HFFc6 (cell line): Measurements from ENCODE around the gene LHX8. TPM values are rescaled to one million over a fixed set of nuclear protein-coding genes. Genes with fewer than 3 reads are reported as not detected.
A peak's percentile ranks its signal among the peaks of the same experiment; 100 is the strongest.
"Not testable (repeated sequence)": the region's sequence is repeated elsewhere in the genome, so short reads cannot be mapped to it uniquely, and the experiment has no call there.

ENCODE experiments used
- DNase-seq: peaks from one replicate; pipeline ENCODE4 v3.0.0-alpha.2; 2018
- H3K27ac Mint-ChIP-seq: 2 replicates; pipeline ENCODE4 v1.8.0; 2020; ENCODE audit warnings: mild to moderate bottlenecking, mixed read lengths
- H3K27me3 Mint-ChIP-seq: 2 replicates; pipeline ENCODE4 v1.8.0; 2021; ENCODE audit warnings: mild to moderate bottlenecking, moderate library complexity, mixed read lengths; ENCODE audit not compliant: insufficient read depth
- H3K36me3 Mint-ChIP-seq: 2 replicates; pipeline ENCODE4 v1.8.0; 2021; ENCODE audit warnings: low read depth, mixed read lengths
- H3K4me1 Mint-ChIP-seq: 2 replicates; pipeline ENCODE4 v1.8.0; 2020; ENCODE audit warnings: low read depth, mixed read lengths
- H3K4me3 Mint-ChIP-seq: 2 replicates; pipeline ENCODE4 v1.8.0; 2020; ENCODE audit warnings: mild to moderate bottlenecking, moderate library complexity, mixed read lengths
- H3K9me3 Mint-ChIP-seq: 2 replicates; pipeline ENCODE4 v1.8.0; 2020; ENCODE audit warnings: mild to moderate bottlenecking, mixed read lengths
- total RNA-seq, 6 experiments: library from RNA; stranded (reverse); fragmentation: NEBNext Ultra II Directional; extraction: Animal tissue kit (Norgen Biotek cat#: 25700); gene quantifications; 2 replicates in 1 of 6; 3 replicates in 5 of 6; pipeline ENCODE4 v1.2.3, GENCODE V29; 2021
- TF ChIP-seq, protein P1 (sequence below): fragments of 200-600 bp; sonication (generic); IDR thresholded peaks from 2 replicates; pipeline ENCODE4 v1.5.0; 2021; ENCODE audit warnings: antibody characterized with exemption, mild to moderate bottlenecking

Gene LHX8
- total RNA-seq, 6 experiments from 2014 or later = not detected

GRCh38 chr1:75099581-75099980, 34.6 kb upstream of the LHX8 start:
- H3K36me3 Mint-ChIP-seq = no peaks in the 10 kb centered on the region
- no peak for DNase-seq
- H3K4me3 Mint-ChIP-seq = no peak overlapping the region
- H3K27ac Mint-ChIP-seq = no peak overlapping the region
- no peaks in the 10 kb centered on the region for H3K9me3 Mint-ChIP-seq
- TF ChIP-seq, protein P1, sequence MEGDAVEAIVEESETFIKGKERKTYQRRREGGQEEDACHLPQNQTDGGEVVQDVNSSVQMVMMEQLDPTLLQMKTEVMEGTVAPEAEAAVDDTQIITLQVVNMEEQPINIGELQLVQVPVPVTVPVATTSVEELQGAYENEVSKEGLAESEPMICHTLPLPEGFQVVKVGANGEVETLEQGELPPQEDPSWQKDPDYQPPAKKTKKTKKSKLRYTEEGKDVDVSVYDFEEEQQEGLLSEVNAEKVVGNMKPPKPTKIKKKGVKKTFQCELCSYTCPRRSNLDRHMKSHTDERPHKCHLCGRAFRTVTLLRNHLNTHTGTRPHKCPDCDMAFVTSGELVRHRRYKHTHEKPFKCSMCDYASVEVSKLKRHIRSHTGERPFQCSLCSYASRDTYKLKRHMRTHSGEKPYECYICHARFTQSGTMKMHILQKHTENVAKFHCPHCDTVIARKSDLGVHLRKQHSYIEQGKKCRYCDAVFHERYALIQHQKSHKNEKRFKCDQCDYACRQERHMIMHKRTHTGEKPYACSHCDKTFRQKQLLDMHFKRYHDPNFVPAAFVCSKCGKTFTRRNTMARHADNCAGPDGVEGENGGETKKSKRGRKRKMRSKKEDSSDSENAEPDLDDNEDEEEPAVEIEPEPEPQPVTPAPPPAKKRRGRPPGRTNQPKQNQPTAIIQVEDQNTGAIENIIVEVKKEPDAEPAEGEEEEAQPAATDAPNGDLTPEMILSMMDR = no peak
- H3K4me1 Mint-ChIP-seq = peaks cover 4% of the 10 kb centered on the region; the same call in 1 of the 2 replicates
- H3K27me3 Mint-ChIP-seq = no peaks in the 10 kb centered on the region

GRCh38 chr1:75100481-75101092, 33.6 kb upstream of the LHX8 start:
- Mint-ChIP-seq H3K9me3 (no peaks in the 10 kb centered on the region), H3K36me3 (no peaks in the 10 kb centered on the region), H3K4me3 (peak overlapping the region; percentile 61), H3K27ac (no peak overlapping the region), H3K27me3 (no peaks in the 10 kb centered on the region), H3K4me1 (peaks cover 4% of the 10 kb centered on the region; the same call in 1 of the 2 replicates)
- TF ChIP-seq, protein P1 = no peak
- DNase-seq = no peak

- not testable (repeated sequence) for H3K36me3 Mint-ChIP-seq, H3K4me1 Mint-ChIP-seq, H3K27ac Mint-ChIP-seq, DNase-seq, H3K4me3 Mint-ChIP-seq, H3K27me3 Mint-ChIP-seq, H3K9me3 Mint-ChIP-seq
These were observed 21.7 kb upstream of the LHX8 start for GRCh38 chr1:75112362-75112951.

- no peak overlapping the region for H3K4me3 Mint-ChIP-seq
- H3K36me3 Mint-ChIP-seq = no peaks in the 10 kb centered on the region
- H3K9me3 Mint-ChIP-seq = peaks cover 5% of the 10 kb centered on the region; the same call in 1 of the 2 replicates
- no peak overlapping the region for H3K27ac Mint-ChIP-seq
- no peaks in the 10 kb centered on the region for H3K4me1 Mint-ChIP-seq
- TF ChIP-seq, protein P1 = no peak
- no peaks in the 10 kb centered on the region for H3K27me3 Mint-ChIP-seq
- no peak for DNase-seq
These were observed 18.5 kb upstream of the LHX8 start for GRCh38 chr1:75115654-75116053.

- Mint-ChIP-seq H3K9me3 (no peaks in the 10 kb centered on the region), H3K4me3 (no peak overlapping the region), H3K36me3 (no peaks in the 10 kb centered on the region), H3K27ac (no peak overlapping the region), H3K27me3 (peaks cover 15% of the 10 kb centered on the region), H3K4me1 (no peaks in the 10 kb centered on the region)
- no peak for DNase-seq
- TF ChIP-seq, protein P1 = no peak
These were observed 10.4 kb upstream of the LHX8 start for GRCh38 chr1:75123756-75124155.

DNA sequence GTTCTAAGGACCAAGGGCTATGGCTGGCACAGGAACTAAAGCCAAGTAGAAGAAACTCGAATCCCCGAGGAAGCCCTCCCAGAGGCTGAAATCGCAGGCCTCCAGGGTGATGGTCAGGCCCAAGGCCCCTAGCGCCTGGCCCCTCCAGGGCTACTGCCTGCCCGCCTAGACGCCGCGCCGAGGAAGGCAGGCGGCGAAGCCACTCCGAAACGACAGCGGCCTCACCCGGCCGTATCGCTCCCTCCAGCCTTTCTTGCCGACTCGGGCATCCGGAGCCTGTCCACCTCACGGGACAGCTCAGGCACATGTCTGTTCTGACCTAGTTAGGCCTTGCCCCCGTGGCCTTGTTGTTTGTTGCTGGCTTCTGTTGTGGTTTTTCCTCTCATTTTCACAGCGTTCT, 9.7 kb upstream of the LHX8 start:
- Mint-ChIP-seq H3K27ac (no peak overlapping the region), H3K27me3 (peaks cover 21% of the 10 kb centered on the region), H3K9me3 (no peaks in the 10 kb centered on the region), H3K4me1 (no peaks in the 10 kb centered on the region), H3K4me3 (no peak overlapping the region), H3K36me3 (no peaks in the 10 kb centered on the region)
- no peak for DNase-seq
- TF ChIP-seq, protein P1 = no peak
